Adrenal gland (tissue), 5 donors: Measurements from ENCODE around the gene PSG1.
"Not testable (repeated sequence)": the region's sequence is repeated elsewhere in the genome, so short reads cannot be mapped to it uniquely, and the experiment has no call there.

Experiments used
- CTCF ChIP-seq, 6 experiments: fragments of 450-650 bp in 4 of 6; fragments of 200-600 bp in 2 of 6; sonication (generic) in 1 of 6; IDR thresholded peaks; 1 replicate in 5 of 6; 2 replicates in 1 of 6; pipeline versions ENCODE4 v1.5.1 to v1.8.0; 2016 to 2021; ENCODE audit warnings: antibody characterized with exemption in 6 of 6, mild to moderate bottlenecking in 2 of 6, moderate library complexity in 1 of 6
- POLR2A ChIP-seq, 2 donors: fragments of 450-650 bp; IDR thresholded peaks; one replicate each; pipeline ENCODE4 v1.6.1; 2017; ENCODE audit warnings: antibody characterized with exemption in 2 of 2, mild to moderate bottlenecking in 2 of 2, moderate library complexity in 1 of 2
- donor health status: DM: no; HTN: no; CAD: no.

- TF ChIP-seq CTCF, POLR2A (IDR thresholded peaks at IDR 0.05): not testable (repeated sequence)
These were observed 32.2 kb upstream of the PSG1 start for GRCh38 chr19:42911731-42912130.
